GM12878 (cell line): ENCODE results near the gene SBDS. TPM values are rescaled to one million over a fixed set of nuclear protein-coding genes. Genes with fewer than 3 reads are reported as not detected.
"Not testable (repeated sequence)": the region's sequence is repeated elsewhere in the genome, so short reads cannot be mapped to it uniquely, and the experiment has no call there.

ENCODE experiments used
- ATAC-seq: fragments of 200-7000 bp; cut with Tn5 transposase; 3 replicates; pipeline ENCODE4 v1.9.1; 2020; ENCODE audit warnings: mild to moderate bottlenecking, moderate library complexity
- BruUV-seq: library from RNA; stranded (reverse); fragments of 400-500 nt; replicated peaks from 2 replicates; lab custom pipeline; 2021; lab: Mats Ljungman, UMichigan
- CTCF ChIA-PET: fragments of 300-600 bp; sonication (Branson Sonifier 250); formaldehyde crosslinking; extraction: SDS; loops from one replicate; lab custom pipeline; 2021; ENCODE audit warnings: inconsistent platforms; lab: Yijun Ruan, JAX
- POLR2A ChIA-PET: fragments of 350-600 bp; formaldehyde crosslinking; extraction: SDS; loops from one replicate; lab custom pipeline; 2021; ENCODE audit warnings: inconsistent platforms; lab: Charles Lee
- RAD21 ChIA-PET: fragments of 300-600 bp; sonication (Branson Sonifier 250); formaldehyde crosslinking; loops from one replicate; lab custom pipeline; 2023; ENCODE audit warnings: antibody characterized with exemption; ENCODE audit not compliant: unreplicated experiment; lab: Charles Lee
- SMC1A ChIA-PET: fragments of 300-600 bp; sonication (Branson Sonifier 250); formaldehyde crosslinking; loops from one replicate; lab custom pipeline; 2023; ENCODE audit not compliant: unreplicated experiment, uncharacterized antibody; lab: Charles Lee
- DNase-seq: peaks from one replicate; pipeline ENCODE4 v3.0.0-alpha.2; 2011; ENCODE audit warnings: low read depth, low spot score
- FAIRE-seq: peaks from 3 replicates; lab custom pipeline; 2011; peaks lifted over from hg19 to GRCh38; lab: Jason Lieb, UNC
- H2AFZ ChIP-seq: 2 replicates; pipeline ENCODE4 v1.6.0; 2011; ENCODE audit warnings: low read depth, low read length, control low read depth; ENCODE audit not compliant: control insufficient read depth
- H3K27ac ChIP-seq: 2 replicates; pipeline ENCODE4 v1.5.1; 2011; ENCODE audit warnings: control low read depth; ENCODE audit not compliant: control insufficient read depth, insufficient read depth
- H3K27me3 ChIP-seq, 2 experiments: replicated peaks in 1 of 2; 2 replicates each; pipeline versions ENCODE4 v1.6.0 to v1.6.1; 2011; ENCODE audit warnings: low read length in 1 of 2; ENCODE audit not compliant: control insufficient read depth in 2 of 2, insufficient read depth in 2 of 2
- H3K36me3 ChIP-seq, 2 experiments: 2 replicates each; pipeline ENCODE4 v1.5.1; 2011; ENCODE audit warnings: low read length in 1 of 2; ENCODE audit not compliant: control insufficient read depth in 2 of 2, insufficient read depth in 2 of 2
- H3K4me1 ChIP-seq: 2 replicates; pipeline ENCODE4 v1.6.1; 2011; ENCODE audit warnings: mild to moderate bottlenecking, low read length, moderate library complexity, mixed read lengths; ENCODE audit not compliant: control insufficient read depth, insufficient read depth
- H3K4me2 ChIP-seq: 2 replicates; pipeline ENCODE4 v1.6.0; 2011; ENCODE audit warnings: control low read depth; ENCODE audit not compliant: control insufficient read depth, insufficient read depth
- H3K4me3 ChIP-seq: fragments of 200-600 bp; sonication (generic); 2 replicates; pipeline ENCODE4 v1.5.1; 2016
- H3K79me2 ChIP-seq: 2 replicates; pipeline ENCODE4 v1.6.0; 2011; ENCODE audit warnings: low read length; ENCODE audit not compliant: control insufficient read depth, insufficient read depth
- H3K9ac ChIP-seq: 2 replicates; pipeline ENCODE4 v1.8.0; 2011; ENCODE audit warnings: low read length, control low read depth, mixed read lengths; ENCODE audit not compliant: control insufficient read depth, insufficient read depth
- H3K9me3 ChIP-seq: replicated peaks from 3 replicates; pipeline ENCODE4 v1.5.1; 2011; ENCODE audit warnings: mild to moderate bottlenecking, low read length; ENCODE audit not compliant: control insufficient read depth, insufficient read depth
- H4K20me1 ChIP-seq: 2 replicates; pipeline ENCODE4 v1.6.0; 2011; ENCODE audit not compliant: control insufficient read depth, insufficient read depth
- RUNX3 ChIP-seq: IDR thresholded peaks from 2 replicates; pipeline ENCODE4 v1.6.1; 2012; ENCODE audit warnings: low read length, inconsistent platforms
- WGBS: methylation state at CpG from one replicate; pipeline ENCODE4 v1.1.6; 2016; ENCODE audit warnings: low lambda C conversion rate; ENCODE audit not compliant: insufficient replicate concordance, insufficient coverage; ENCODE audit errors: missing lambda C conversion rate; 5-methylcytosine and 5-hydroxymethylcytosine counted together
- in situ Hi-C: fragments of 300-500 bp; cut with MboI; formaldehyde crosslinking; loops from 9 replicates; pipeline ENCODE4 v1.14.3; 2018; ENCODE audit warnings: mixed read lengths
- intact Hi-C: fragments of 100-400 bp; cut with micrococcal nuclease; formaldehyde crosslinking; loops from one replicate; pipeline ENCODE4 v1.14.2; 2022; ENCODE audit not compliant: unreplicated experiment
- polyA plus RNA-seq, 11 experiments: library from polyadenylated mRNA; depleted of rRNA in 4 of 11; unstranded in 6 of 11; stranded (reverse) in 5 of 11; fragments of >200 nt; fragmentation: Nextera tagmentation in 4 of 11; fragmentation: Illumina TruSeq in 1 of 11; extraction: Ambion mirVana in 4 of 11; extraction: Trizol in 1 of 11; gene quantifications; 1 replicate in 1 of 11; 2 replicates in 10 of 11; pipeline versions ENCODE4 v1.2.1 to v1.2.3, GENCODE V29; 2011 to 2016; ENCODE audit warnings: inconsistent platforms in 2 of 11, missing spikeins in 2 of 11, low read depth in 1 of 11
- total RNA-seq, 4 experiments: library from RNA; depleted of rRNA in 3 of 4; stranded (reverse); fragments of >200 nt in 3 of 4; fragmentation: Illumina TruSeq in 1 of 4; extraction: Trizol in 1 of 4; gene quantifications; 2 replicates each; pipeline versions ENCODE4 v1.2.1 to v1.2.3, GENCODE V29; 2013 to 2021

Gene SBDS
- total and polyA plus RNA-seq, 10 of the 15 experiments (the other 5 are each of a cell fraction or from before 2014, with no cell fraction given), result 22.4 to 63.0 (median 32.8) TPM

GRCh38 chr7:66994051-66994450 is 1.3 kb downstream of the SBDS start:
- H3K27me3 ChIP-seq, in situ Hi-C loops, H3K9me3 ChIP-seq, BruUV-seq, DNase-seq, H3K27ac ChIP-seq, H3K36me3 ChIP-seq, FAIRE-seq, ATAC-seq, POLR2A ChIA-PET, RAD21 ChIA-PET, H2AFZ ChIP-seq, H3K4me1 ChIP-seq, SMC1A ChIA-PET, H4K20me1 ChIP-seq: not testable (repeated sequence)
- WGBS, result 52% methylated on average over 5 of the region's 5 CpGs
- TF ChIP-seq RUNX3, result 0 out of 2 replicates have a peak, but pooled peaks have one; percentile 0
- CTCF ChIA-PET, result interaction anchor here (1.2 kb wide), 1 partner anchor 313 kb away, joined by 4 read pairs; no protein-coding TSS in a partner anchor
- intact Hi-C loops, result loop anchor here (5.0 kb wide), 1 partner anchor 252 kb away; the partner anchor contains the start of gene RABGEF1
- H3K9ac ChIP-seq, result peak overlapping the region; percentile 76
- peak overlapping the region; percentile 88 for H3K4me3 ChIP-seq
- peaks cover 14% of the 10 kb centered on the region for H3K79me2 ChIP-seq
- H3K4me2 ChIP-seq, result peak overlapping the region; percentile 84

DNA sequence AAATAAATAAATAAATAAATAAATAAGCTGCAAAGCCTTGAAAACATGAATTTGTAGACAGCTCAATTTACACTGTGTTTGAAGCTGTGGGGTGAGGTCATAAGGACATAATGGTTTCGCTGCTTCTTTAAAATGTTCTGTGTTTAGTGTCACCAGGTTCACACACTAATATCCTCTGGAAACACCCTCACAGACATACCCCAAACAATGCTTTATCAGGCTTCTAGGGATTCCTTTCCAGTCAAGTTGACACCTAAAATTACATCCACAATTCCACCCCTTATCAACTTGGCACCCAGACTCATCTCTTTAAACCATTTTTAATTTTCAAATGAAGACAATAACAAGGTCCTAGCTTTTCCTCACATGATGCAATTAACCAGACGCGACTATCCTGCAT is 5.8 kb downstream of the SBDS start:
- RAD21 ChIA-PET, H3K4me1 ChIP-seq, H3K9me3 ChIP-seq, H3K36me3 ChIP-seq, FAIRE-seq, H3K4me2 ChIP-seq, H3K79me2 ChIP-seq, SMC1A ChIA-PET, H3K9ac ChIP-seq, POLR2A ChIA-PET, H3K4me3 ChIP-seq, BruUV-seq, ATAC-seq, in situ Hi-C loops, H2AFZ ChIP-seq, H3K27ac ChIP-seq, DNase-seq, intact Hi-C loops, H4K20me1 ChIP-seq, H3K27me3 ChIP-seq: not testable (repeated sequence)
- 100% methylated on average over 1 of the region's 3 CpGs for WGBS
- CTCF ChIA-PET, result interaction anchor here (0.6 kb wide), 1 partner anchor 14 kb away, joined by 3 read pairs; no protein-coding TSS in a partner anchor

DNA sequence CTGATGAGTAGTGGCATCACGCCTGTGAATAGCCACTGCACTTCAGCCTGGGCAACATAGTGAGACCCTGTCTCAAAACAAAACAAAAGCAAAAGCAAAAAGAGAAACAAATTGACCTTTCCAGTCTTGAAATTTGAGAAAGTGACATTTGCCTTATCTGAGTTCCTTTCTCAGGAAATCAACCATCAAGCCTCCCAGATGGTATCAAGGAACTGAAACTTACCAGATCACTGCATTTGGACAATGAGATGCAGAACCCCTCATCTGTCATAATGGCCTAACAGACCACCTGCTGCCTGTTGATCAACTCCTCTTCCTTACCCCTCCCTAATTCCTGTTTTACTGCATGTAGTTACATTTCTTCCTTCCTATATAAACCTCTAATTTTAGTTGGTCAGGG is 15.1 kb downstream of the SBDS start:
- H3K79me2 ChIP-seq, H2AFZ ChIP-seq, H3K9me3 ChIP-seq, intact Hi-C loops, BruUV-seq, in situ Hi-C loops, H3K4me1 ChIP-seq, H3K4me3 ChIP-seq, ATAC-seq, DNase-seq, H4K20me1 ChIP-seq, H3K27ac ChIP-seq, CTCF ChIA-PET, RAD21 ChIA-PET, FAIRE-seq, SMC1A ChIA-PET, POLR2A ChIA-PET, H3K36me3 ChIP-seq, H3K4me2 ChIP-seq, H3K9ac ChIP-seq, H3K27me3 ChIP-seq: not testable (repeated sequence)
- WGBS, result 50% methylated on average over 1 of the region's 1 CpG

DNA sequence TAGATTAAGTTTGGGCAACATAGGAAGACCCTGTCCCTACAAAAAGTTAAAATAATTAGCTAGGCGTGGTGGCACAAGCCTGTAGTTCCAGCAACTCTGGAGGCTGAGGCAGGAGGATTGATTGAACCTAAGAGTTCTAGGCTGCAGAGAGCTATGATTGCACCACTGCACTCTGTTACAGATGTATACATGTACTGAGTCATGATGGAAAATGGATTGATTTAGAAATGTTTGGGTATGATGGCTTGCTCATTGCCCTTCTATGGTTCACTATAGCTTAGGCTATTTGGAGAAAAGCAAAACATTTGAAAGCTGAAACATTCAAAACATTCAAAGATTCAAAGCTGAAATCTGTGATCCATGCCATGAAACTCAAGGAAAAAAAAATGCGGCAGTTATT is 16.4 kb downstream of the SBDS start:
- H3K79me2 ChIP-seq, CTCF ChIA-PET, BruUV-seq: not testable (repeated sequence)

More for the DNA sequence above, 16.4 kb downstream of the SBDS start:
- H3K27ac ChIP-seq, intact Hi-C loops, H3K4me1 ChIP-seq, H2AFZ ChIP-seq, H3K9ac ChIP-seq, H3K27me3 ChIP-seq, H3K4me3 ChIP-seq, RAD21 ChIA-PET, ATAC-seq, FAIRE-seq, DNase-seq, SMC1A ChIA-PET, H3K4me2 ChIP-seq, H3K36me3 ChIP-seq, H4K20me1 ChIP-seq, in situ Hi-C loops, H3K9me3 ChIP-seq: not testable (repeated sequence)
- WGBS, result 90% methylated on average over 2 of the region's 2 CpGs
- POLR2A ChIA-PET, result interaction anchor here (0.7 kb wide), 1 partner anchor 15 kb away, joined by 3 read pairs; no protein-coding TSS in a partner anchor
